Measurements from ENCODE around the gene RPL37A.

DNA sequence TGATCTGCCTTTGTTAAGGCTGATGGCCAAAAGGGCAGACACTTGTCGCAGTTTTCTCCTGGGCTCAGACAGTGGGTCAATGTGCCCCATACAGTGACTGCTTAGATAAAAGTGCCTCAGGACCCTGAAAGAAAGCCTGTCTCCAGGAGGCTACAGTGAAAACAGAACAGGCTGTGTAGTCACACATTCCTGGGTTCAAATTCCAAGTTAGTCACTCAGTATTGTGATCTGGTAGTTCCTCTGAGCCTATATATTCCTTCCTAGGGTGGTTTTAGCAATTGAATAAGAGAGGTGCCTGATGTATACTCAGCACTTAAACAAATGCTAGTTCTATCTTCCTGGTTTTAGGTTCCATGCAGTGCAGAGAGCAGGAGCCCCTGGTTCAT lies 54.4 kb downstream of the RPL37A start:
- TF ChIP-seq BHLHE40 (IDR thresholded peaks at IDR 0.05; ENCODE audit: borderline replicate concordance), result no peak
- TF ChIP-seq PKNOX1 (IDR thresholded peaks at IDR 0.05), result no peak
- no peak for TF ChIP-seq TARDBP (IDR thresholded peaks at IDR 0.05)
- TF ChIP-seq NFRKB (IDR thresholded peaks at IDR 0.05), result no peak
- no peak for TF ChIP-seq FOXA1 (IDR thresholded peaks at IDR 0.05)
- TF ChIP-seq ELF4 (IDR thresholded peaks at IDR 0.05), result no peak
- no peak for TF ChIP-seq FOXM1 (IDR thresholded peaks at IDR 0.05; ENCODE audit: borderline replicate concordance)
- TF ChIP-seq FOXK2 (IDR thresholded peaks at IDR 0.05), result no peak
- TF ChIP-seq SUZ12 (IDR thresholded peaks at IDR 0.05), result no peak

All from HEK293T (cell line).